ENCODE data around the gene LBHD1. TPM values are rescaled to one million over a fixed set of nuclear protein-coding genes. Genes with fewer than 3 reads are reported as not detected.
"Not testable (repeated sequence)": the region's sequence is repeated elsewhere in the genome, so short reads cannot be mapped to it uniquely, and the experiment has no call there.

Gene LBHD1
- total RNA-seq, 2 donors from 2014 or later = 4.9 to 5.6 TPM

- ATAC-seq (no peak), DNase-seq (no peak)
- H3K27ac ChIP-seq = peak overlapping the region; percentile 40 to 86 (median 80)
- TF ChIP-seq POLR2A (IDR thresholded peaks at IDR 0.05) (no peak), CTCF (IDR thresholded peaks at IDR 0.05) (no peak)
- 83 to 84% methylated on average over 7 of the region's 7 CpGs for WGBS, 2 donors
- H3K36me3 ChIP-seq (replicated peaks in 1 of 2; ENCODE audit: insufficient read depth in 1 of 2, low read depth in 2 of 2) = peaks cover 15 to 23% of the 10 kb centered on the region in 2 donors
- no peaks in the 10 kb centered on the region for H3K27me3 ChIP-seq
- intact Hi-C loops (cut with DNase I) = no loop called here
- no peak overlapping the region for H3K4me3 ChIP-seq
- peaks cover 19% of the 10 kb centered on the region for H3K4me1 ChIP-seq
- H3K9me3 ChIP-seq = no peaks in the 10 kb centered on the region
These were observed 49.5 kb downstream of the LBHD1 start for GRCh38 chr11:62622476-62623089.

- Histone ChIP-seq H3K27ac (peak within 1 kb of the TSS; percentile 40 to 86 (median 80)), H3K4me1 (peaks cover 19% of the 10 kb centered on the region), H3K27me3 (no peaks in the 10 kb centered on the region), H3K36me3 (replicated peaks in 1 of 2; ENCODE audit: insufficient read depth in 1 of 2, low read depth in 2 of 2) (peaks cover 15 to 23% of the 10 kb centered on the region in 2 donors), H3K4me3 (peak within 1 kb of the TSS; percentile 54 to 64), H3K9me3 (no peaks in the 10 kb centered on the region)
- intact Hi-C loops (cut with DNase I) = no loop called here
- TF ChIP-seq CTCF (IDR thresholded peaks at IDR 0.05) (peak in 4 of 7 experiments; percentile 37 to 54 (median 52)), POLR2A (IDR thresholded peaks at IDR 0.05) (peak; percentile 58 to 82 (median 72))
- 0 to 1% methylated on average over 6 to 69 of the region's 77 CpGs for WGBS, 2 donors
- peak; percentile 99 for DNase-seq
- peak; percentile 99 for ATAC-seq
These were observed 50.2 kb downstream of the LBHD1 start, which contains the start of gene B3GAT3 for GRCh38 chr11:62621567-62622470. B3GAT3 (minus strand) TSS chr11:62621986; CDS start chr11:62621947, 39 bp downstream.

- Histone ChIP-seq H3K27me3 (no peaks in the 10 kb centered on the region), H3K36me3 (replicated peaks in 1 of 2; ENCODE audit: insufficient read depth in 1 of 2, low read depth in 2 of 2) (peaks cover 9 to 15% of the 10 kb centered on the region in 2 donors), H3K4me3 (peak overlapping the region; percentile 54 to 64), H3K4me1 (peaks cover 19% of the 10 kb centered on the region), H3K27ac (peak overlapping the region; percentile 40 to 86 (median 80)), H3K9me3 (no peaks in the 10 kb centered on the region)
- ATAC-seq (no peak), DNase-seq (no peak)
- intact Hi-C loops (cut with DNase I) = no loop called here
- WGBS, 2 donors = 16 to 25% methylated on average over 8 of the region's 8 CpGs
- no peak for TF ChIP-seq CTCF (IDR thresholded peaks at IDR 0.05)
- no peak for TF ChIP-seq POLR2A (IDR thresholded peaks at IDR 0.05)
These were observed 51.0 kb downstream of the LBHD1 start for GRCh38 chr11:62621027-62621566.

GRCh38 chr11:62616957-62617356 lies 55.1 kb downstream of the LBHD1 start:
- H3K4me3 ChIP-seq; DNase-seq; intact Hi-C loops (cut with DNase I); H3K36me3 ChIP-seq (replicated peaks in 1 of 2; ENCODE audit: insufficient read depth in 1 of 2, low read depth in 2 of 2); ATAC-seq; H3K9me3 ChIP-seq; H3K27me3 ChIP-seq; H3K27ac ChIP-seq: not testable (repeated sequence)
- WGBS, 2 donors = 95% methylated on average over 14 of the region's 14 CpGs; no CpG with 5 or more reads in 1 of the 2 donors
- peaks cover 24% of the 10 kb centered on the region for H3K4me1 ChIP-seq

GRCh38 chr11:62615521-62615920 lies 56.5 kb downstream of the LBHD1 start:
- Histone ChIP-seq H3K4me3 (no peak overlapping the region), H3K4me1 (peaks cover 26% of the 10 kb centered on the region), H3K27me3 (no peaks in the 10 kb centered on the region), H3K9me3 (no peaks in the 10 kb centered on the region), H3K36me3 (replicated peaks in 1 of 2; ENCODE audit: insufficient read depth in 1 of 2, low read depth in 2 of 2) (peaks cover 0 to 3% of the 10 kb centered on the region in 2 donors), H3K27ac (no peak overlapping the region)
- no peak for TF ChIP-seq CTCF (IDR thresholded peaks at IDR 0.05)
- no peak for TF ChIP-seq POLR2A (IDR thresholded peaks at IDR 0.05)
- intact Hi-C loops (cut with DNase I) = no loop called here
- ATAC-seq (no peak), DNase-seq (no peak)
- WGBS, 2 donors = 73 to 89% methylated on average over 3 to 7 of the region's 7 CpGs

All from body of pancreas (tissue), 4 donors.